HG02973 (cell line): ENCODE measurements around the gene ERVV-1.
"Not testable (repeated sequence)": the region's sequence is repeated elsewhere in the genome, so short reads cannot be mapped to it uniquely, and the experiment has no call there.

Experiments
- ATAC-seq: cut with Tn5 transposase; IDR thresholded peaks from one replicate; pipeline ENCODE4 v1.9.1; 2021; ENCODE audit warnings: moderate library complexity; ENCODE audit not compliant: unreplicated experiment

ERVV-1 gene

GRCh38 chr19:53019684-53020083 is 6.0 kb downstream of the ERVV-1 start:
- no peak for ATAC-seq

- not testable (repeated sequence) for ATAC-seq
Measured at GRCh38 chr19:53028306-53028705, 14.6 kb downstream of the ERVV-1 start.

GRCh38 chr19:53034054-53034453 is 20.3 kb downstream of the ERVV-1 start:
- ATAC-seq: no peak

- ATAC-seq: no peak
Measured at GRCh38 chr19:53034948-53035675, 21.4 kb downstream of the ERVV-1 start.

- ATAC-seq: no peak
Measured at GRCh38 chr19:53037101-53038097, 23.7 kb downstream of the ERVV-1 start.

GRCh38 chr19:53041366-53041765 is 27.6 kb downstream of the ERVV-1 start:
- ATAC-seq: no peak

- no peak for ATAC-seq
Measured at GRCh38 chr19:53045536-53045935, 31.8 kb downstream of the ERVV-1 start.

- no peak for ATAC-seq
Measured at GRCh38 chr19:53047379-53047778, 33.7 kb downstream of the ERVV-1 start.

GRCh38 chr19:53055117-53055516 is 41.4 kb downstream of the ERVV-1 start:
- ATAC-seq: no peak

GRCh38 chr19:53057904-53058580 is 44.3 kb downstream of the ERVV-1 start:
- no peak for ATAC-seq
